GM18526 (cell line): Measurements from ENCODE around the gene CWH43.

Experiments used
- POLR2A ChIP-seq: IDR thresholded peaks from 3 replicates; pipeline ENCODE4 v1.6.1; 2011; ENCODE audit not compliant: insufficient read length; ENCODE audit errors: extremely low read depth

The CWH43 gene

GRCh38 chr4:49018718-49019295, 32.7 kb downstream of the CWH43 start:
- TF ChIP-seq POLR2A: no peak

- TF ChIP-seq POLR2A: no peak
Observed at GRCh38 chr4:49032440-49033161, 46.5 kb downstream of the CWH43 start.

- TF ChIP-seq POLR2A: no peak
Observed at GRCh38 chr4:49036528-49036927, 50.5 kb downstream of the CWH43 start.

- TF ChIP-seq POLR2A: no peak
Observed at GRCh38 chr4:49044270-49044669, 58.2 kb downstream of the CWH43 start.

GRCh38 chr4:49058306-49058705, 72.2 kb downstream of the CWH43 start:
- TF ChIP-seq POLR2A: no peak

- no peak for TF ChIP-seq POLR2A
Observed at GRCh38 chr4:49063670-49064069, 77.6 kb downstream of the CWH43 start.
